H1 (cell line): ENCODE data around the gene RNU6-9. TPM values are rescaled to one million over a fixed set of nuclear protein-coding genes. Genes with fewer than 3 reads are reported as not detected.

ENCODE experiments used
- CTCF ChIA-PET: fragments of 300-600 bp; sonication (Branson Sonifier 250); formaldehyde crosslinking; loops from one replicate; lab custom pipeline; 2021; ENCODE audit not compliant: partially characterized antibody; lab: Charles Lee
- POLR2A ChIA-PET: fragments of 300-600 bp; sonication (Branson Sonifier 250); formaldehyde crosslinking; loops from one replicate; lab custom pipeline; 2021; ENCODE audit warnings: inconsistent platforms; ENCODE audit not compliant: partially characterized antibody; lab: Charles Lee
- DNase-seq, 2 experiments: peaks; one replicate each; pipeline versions ENCODE4 v3.0.0 to v3.0.0-alpha.2; 2010 to 2022; ENCODE audit warnings: low spot score in 2 of 2, low read depth in 1 of 2, mixed read lengths in 1 of 2
- FAIRE-seq: peaks from 2 replicates; lab custom pipeline; 2011; peaks lifted over from hg19 to GRCh38; lab: Jason Lieb, UNC
- H2AFZ ChIP-seq: 2 replicates; pipeline ENCODE4 v1.8.1; 2012; ENCODE audit warnings: low read length, inconsistent platforms
- H2AK5ac ChIP-seq: 2 replicates; pipeline ENCODE4 v1.6.1; 2013; ENCODE audit warnings: low read depth, low read length
- H2BK120ac ChIP-seq: replicated peaks from 2 replicates; pipeline ENCODE3; 2013; ENCODE audit warnings: low read depth, low read length, inconsistent platforms
- H2BK12ac ChIP-seq: 2 replicates; pipeline ENCODE4 v1.6.1; 2013; ENCODE audit warnings: low read depth, low read length
- H2BK15ac ChIP-seq: 2 replicates; pipeline ENCODE4 v1.6.1; 2013; ENCODE audit warnings: low read length
- H2BK20ac ChIP-seq: 2 replicates; pipeline ENCODE4 v1.6.1; 2013; ENCODE audit warnings: low read length
- H2BK5ac ChIP-seq: 2 replicates; pipeline ENCODE4 v1.6.1; 2013; ENCODE audit warnings: low read depth, low read length
- H3K14ac ChIP-seq: 2 replicates; pipeline ENCODE4 v1.6.1; 2013; ENCODE audit warnings: inconsistent platforms; ENCODE audit not compliant: insufficient read length
- H3K18ac ChIP-seq: 2 replicates; pipeline ENCODE4 v1.6.1; 2013; ENCODE audit warnings: low read length; ENCODE audit errors: extremely low read depth
- H3K23ac ChIP-seq: 2 replicates; pipeline ENCODE4 v1.6.1; 2013; ENCODE audit warnings: inconsistent platforms; ENCODE audit not compliant: insufficient read length
- H3K23me2 ChIP-seq: 2 replicates; pipeline ENCODE4 v1.6.1; 2013; ENCODE audit warnings: low read depth, low read length
- H3K27ac ChIP-seq: 2 replicates; pipeline ENCODE4 v1.6.1; 2011; ENCODE audit warnings: low read depth, low read length, inconsistent platforms
- H3K27me3 ChIP-seq, 4 experiments: replicated peaks in 1 of 4; 1 replicate in 1 of 4; 2 replicates in 3 of 4; pipeline versions ENCODE4 v1.6.1 to v1.8.1; 2011 to 2013; ENCODE audit warnings: low read length in 3 of 4, mild to moderate bottlenecking in 3 of 4, inconsistent platforms in 2 of 4, mixed read lengths in 2 of 4, moderate library complexity in 1 of 4; ENCODE audit not compliant: control insufficient read depth in 3 of 4, insufficient read depth in 3 of 4; ENCODE audit errors: extremely low read depth in 1 of 4
- H3K36me3 ChIP-seq, 4 experiments: 2 replicates each; pipeline versions ENCODE4 v1.6.1 to v1.8.1; 2011 to 2013; ENCODE audit warnings: mild to moderate bottlenecking in 4 of 4, low read length in 3 of 4, moderate library complexity in 2 of 4, control low read depth in 1 of 4, inconsistent platforms in 1 of 4; ENCODE audit not compliant: insufficient read depth in 4 of 4, control insufficient read depth in 2 of 4
- H3K4ac ChIP-seq: replicated peaks from 2 replicates; pipeline ENCODE3; 2013; ENCODE audit warnings: low read length, low read depth, mixed read lengths, inconsistent platforms; ENCODE audit not compliant: insufficient read length
- H3K4me1 ChIP-seq, 4 experiments: replicated peaks in 1 of 4; 1 replicate in 1 of 4; 2 replicates in 3 of 4; pipeline versions ENCODE4 v1.6.1 to v1.8.1; 2011 to 2013; ENCODE audit warnings: low read length in 3 of 4, inconsistent platforms in 2 of 4, mixed read lengths in 1 of 4; ENCODE audit not compliant: insufficient read depth in 4 of 4, control insufficient read depth in 3 of 4
- H3K4me2 ChIP-seq, 2 experiments: 2 replicates each; pipeline versions ENCODE4 v1.6.1 to v1.8.1; 2011 to 2013; ENCODE audit warnings: low read depth in 2 of 2, low read length in 2 of 2, control low read depth in 1 of 2, inconsistent platforms in 1 of 2, mild to moderate bottlenecking in 1 of 2; ENCODE audit not compliant: insufficient read depth in 1 of 2
- H3K4me3 ChIP-seq, 4 experiments: fragments of 200-600, 300-600 bp in 1 of 4; sonication (generic), shearing (Covaris generic), sonication (Bioruptor Twin) in 1 of 4; 2 replicates each; pipeline versions ENCODE4 v1.5.1 to v1.8.1; 2011 to 2016; ENCODE audit warnings: low read length in 4 of 4, low read depth in 3 of 4, control low read depth in 2 of 4, inconsistent platforms in 2 of 4, mild to moderate bottlenecking in 2 of 4, mixed read lengths in 1 of 4, moderate library complexity in 1 of 4; ENCODE audit not compliant: insufficient read depth in 2 of 4; ENCODE audit errors: extremely low read depth in 1 of 4
- H3K56ac ChIP-seq: replicated peaks from 2 replicates; pipeline ENCODE3; 2013; ENCODE audit warnings: low read depth, mild to moderate bottlenecking, mixed read lengths, low read length, inconsistent platforms; ENCODE audit not compliant: insufficient read length
- H3K79me1 ChIP-seq: 2 replicates; pipeline ENCODE4 v1.6.1; 2013; ENCODE audit warnings: low read depth, low read length, control low read depth
- H3K79me2 ChIP-seq, 2 experiments: 2 replicates each; pipeline versions ENCODE4 v1.6.1 to v1.8.1; 2012 to 2013; ENCODE audit warnings: low read length in 2 of 2, mild to moderate bottlenecking in 2 of 2, inconsistent platforms in 1 of 2; ENCODE audit not compliant: insufficient read depth in 2 of 2, control insufficient read depth in 1 of 2
- H3K9ac ChIP-seq, 4 experiments: replicated peaks in 1 of 4; 1 replicate in 1 of 4; 2 replicates in 3 of 4; pipeline versions ENCODE4 v1.6.1 to v1.8.1; 2011 to 2013; ENCODE audit warnings: low read depth in 3 of 4, low read length in 3 of 4, control low read depth in 2 of 4, mild to moderate bottlenecking in 2 of 4, moderate library complexity in 2 of 4, inconsistent platforms in 1 of 4; ENCODE audit errors: extremely low read depth in 1 of 4
- H3K9me3 ChIP-seq, 2 experiments: 2 replicates each; pipeline versions ENCODE4 v1.6.1 to v1.8.1; 2012 to 2013; ENCODE audit warnings: mild to moderate bottlenecking in 2 of 2, moderate library complexity in 2 of 2, control low read depth in 1 of 2, inconsistent platforms in 1 of 2, low read depth in 1 of 2, low read length in 1 of 2, mixed read lengths in 1 of 2; ENCODE audit not compliant: insufficient read depth in 2 of 2
- H4K20me1 ChIP-seq, 2 experiments: replicated peaks in 1 of 2; 2 replicates each; pipeline versions ENCODE3 to v1.8.1; 2011 to 2013; ENCODE audit warnings: inconsistent platforms in 2 of 2, low read length in 2 of 2, mild to moderate bottlenecking in 1 of 2; ENCODE audit not compliant: insufficient read depth in 2 of 2, control insufficient read depth in 1 of 2
- H4K5ac ChIP-seq: 2 replicates; pipeline ENCODE4 v1.6.1; 2013; ENCODE audit warnings: low read length, low read depth, mixed read lengths, inconsistent platforms; ENCODE audit not compliant: insufficient read length
- H4K8ac ChIP-seq: 2 replicates; pipeline ENCODE4 v1.8.0; 2013; ENCODE audit warnings: mild to moderate bottlenecking, moderate library complexity, low read length, inconsistent platforms; ENCODE audit not compliant: insufficient read depth; ENCODE audit errors: extremely low read depth
- H4K91ac ChIP-seq: replicated peaks from 2 replicates; pipeline ENCODE3; 2013; ENCODE audit warnings: low read length, mixed read lengths, inconsistent platforms; ENCODE audit not compliant: insufficient read length
- CTBP2 ChIP-seq: IDR thresholded peaks from 2 replicates; pipeline ENCODE4 v1.7.0; 2011; ENCODE audit warnings: borderline replicate concordance, mild to moderate bottlenecking, moderate library complexity, mixed read lengths, low read length; ENCODE audit not compliant: insufficient read depth, insufficient read length
- JUN ChIP-seq: IDR thresholded peaks from 2 replicates; pipeline ENCODE4 v1.6.1; 2011; ENCODE audit warnings: low read depth, mild to moderate bottlenecking, improper control_type of control experiment, low read length
- NANOG ChIP-seq: IDR thresholded peaks from 2 replicates; pipeline ENCODE4 v1.6.1; 2011; ENCODE audit warnings: low read length, low read depth, mild to moderate bottlenecking, inconsistent platforms; ENCODE audit not compliant: insufficient read depth, poor library complexity, severe bottlenecking
- SAP30 ChIP-seq: fragments of 300-600 bp; sonication (generic); IDR thresholded peaks from 2 replicates; pipeline ENCODE4 v1.7.1; 2012; ENCODE audit warnings: low read length, moderate library complexity, mild to moderate bottlenecking, inconsistent platforms; ENCODE audit not compliant: insufficient read depth, insufficient replicate concordance
- TAF1 ChIP-seq: IDR thresholded peaks from 2 replicates; pipeline ENCODE4 v1.6.1; 2011; ENCODE audit warnings: mild to moderate bottlenecking, low read depth, low read length
- WGBS, 2 experiments: shearing (Covaris generic) in 1 of 2; methylation state at CpG; one replicate each; pipeline versions ENCODE4 v1.1.6 to v1.1.7; 2013 to 2015; ENCODE audit warnings: low lambda C conversion rate in 2 of 2, mixed read lengths in 2 of 2, inconsistent platforms in 1 of 2, low coverage in 1 of 2, missing lambda C conversion rate in 1 of 2; ENCODE audit not compliant: insufficient replicate concordance in 2 of 2, insufficient coverage in 1 of 2, insufficient read length in 1 of 2; ENCODE audit errors: extremely low coverage in 1 of 2, missing lambda C conversion rate in 1 of 2; 5-methylcytosine and 5-hydroxymethylcytosine counted together
- polyA plus RNA-seq, 7 experiments: library from polyadenylated mRNA; depleted of rRNA in 3 of 7; stranded (reverse) in 5 of 7; unstranded in 2 of 7; fragments of >200 nt in 5 of 7; fragments of 200-250 nt in 2 of 7; gene quantifications; 1 replicate in 5 of 7; 2 replicates in 1 of 7; 4 replicates in 1 of 7; pipeline versions ENCODE4 v1.2.1 to v1.2.3, GENCODE V29; 2011 to 2013; ENCODE audit warnings: missing spikeins in 2 of 7, mixed read lengths in 2 of 7
- total RNA-seq: library from RNA; stranded (reverse); fragmentation: NEBNext Ultra II Directional; extraction: Animal tissue kit (Norgen Biotek cat#: 25700); gene quantifications from 2 replicates; pipeline ENCODE4 v1.2.1, GENCODE V29; 2021
- TF ChIP-seq, protein P1 (sequence below), 3 experiments: IDR thresholded peaks; 1 replicate in 2 of 3; 2 replicates in 1 of 3; pipeline versions ENCODE4 v1.5.1 to v1.6.1; 2011; ENCODE audit warnings: low read length in 3 of 3, mild to moderate bottlenecking in 3 of 3, inconsistent platforms in 2 of 3, low read depth in 1 of 3, moderate library complexity in 1 of 3; ENCODE audit not compliant: insufficient read depth in 1 of 3; ENCODE audit errors: control extremely low read depth in 1 of 3
- TF ChIP-seq, protein P2 (sequence below): IDR thresholded peaks from 2 replicates; pipeline ENCODE4 v1.6.1; 2012; ENCODE audit warnings: low read length, inconsistent platforms

RNU6-9 gene
- total and polyA plus RNA-seq, 2 of the 8 experiments (the other 6 are each of a cell fraction or from before 2014, with no cell fraction given), result not detected

DNA sequence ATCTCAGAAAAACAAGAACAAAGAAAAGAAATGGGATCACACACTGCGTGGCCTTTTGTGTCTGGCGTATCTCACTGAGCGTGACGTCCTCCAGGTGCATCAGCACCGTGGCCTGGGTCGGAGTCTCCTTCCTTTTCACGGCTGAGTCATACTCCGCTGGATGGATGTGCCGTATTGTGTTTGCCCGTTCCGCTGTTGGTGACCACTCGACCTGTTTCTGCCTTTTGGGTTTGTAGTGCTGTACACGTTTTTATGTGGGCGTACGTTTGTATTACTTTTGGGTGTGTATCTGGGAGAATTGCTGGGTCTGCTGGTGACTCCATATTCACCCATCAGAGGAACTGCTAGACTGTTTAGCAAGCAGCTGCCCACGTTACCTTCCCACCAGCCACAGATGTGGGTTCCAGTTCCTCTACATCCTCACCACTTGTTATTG, 44.0 kb downstream of the RNU6-9 start:
- Histone ChIP-seq H2BK15ac (no peak overlapping the region), H3K27ac (no peak overlapping the region), H4K20me1 (peaks cover 7 to 33% of the 10 kb centered on the region in 2 experiments), H3K23me2 (no peaks in the 10 kb centered on the region), H3K14ac (no peak overlapping the region), H3K23ac (no peak overlapping the region), H3K4ac (no peak overlapping the region), H2BK20ac (no peak overlapping the region), H2BK120ac (no peak overlapping the region), H3K27me3 (no peaks in the 10 kb centered on the region), H2BK12ac (no peak overlapping the region), H3K4me1 (peaks cover 0 to 15% (median 4%) of the 10 kb centered on the region in 4 experiments; a peak in 4 of 7 replicates), H3K36me3 (peaks cover 3 to 10% (median 6%) of the 10 kb centered on the region in 4 experiments; a peak in 6 of 8 replicates), H3K9me3 (no peaks in the 10 kb centered on the region), H3K56ac (no peak overlapping the region), H3K9ac (no peak overlapping the region), H3K79me2 (peaks cover 5 to 76% of the 10 kb centered on the region in 2 experiments), H4K91ac (no peak overlapping the region), H3K4me2 (no peak overlapping the region), H4K5ac (no peak overlapping the region), H3K79me1 (peaks cover 14% of the 10 kb centered on the region), H4K8ac (no peak overlapping the region), H2AK5ac (no peak overlapping the region), H3K18ac (no peak overlapping the region), H3K4me3 (no peak overlapping the region), H2BK5ac (no peak overlapping the region), H2AFZ (no peak overlapping the region)
- DNase-seq (no peak), FAIRE-seq (no peak)
- POLR2A ChIA-PET, result interaction anchor here (1.3 to 1.6 kb wide), 2 partner anchors 25 to 59 kb away, joined by 3 read pairs; no protein-coding TSS in a partner anchor
- CTCF ChIA-PET, result interaction anchor here (1.1 to 2.5 kb wide), 4 partner anchors 14 to 82 kb away, joined by 3 to 15 read pairs (median 9); no protein-coding TSS in a partner anchor
- WGBS, 2 experiments, result 95% methylated on average over 16 of the region's 16 CpGs; no CpG with 5 or more reads in 1 of the 2 experiments
- no peak for TF ChIP-seq TAF1
- TF ChIP-seq NANOG, result no peak
- TF ChIP-seq, protein P1, sequence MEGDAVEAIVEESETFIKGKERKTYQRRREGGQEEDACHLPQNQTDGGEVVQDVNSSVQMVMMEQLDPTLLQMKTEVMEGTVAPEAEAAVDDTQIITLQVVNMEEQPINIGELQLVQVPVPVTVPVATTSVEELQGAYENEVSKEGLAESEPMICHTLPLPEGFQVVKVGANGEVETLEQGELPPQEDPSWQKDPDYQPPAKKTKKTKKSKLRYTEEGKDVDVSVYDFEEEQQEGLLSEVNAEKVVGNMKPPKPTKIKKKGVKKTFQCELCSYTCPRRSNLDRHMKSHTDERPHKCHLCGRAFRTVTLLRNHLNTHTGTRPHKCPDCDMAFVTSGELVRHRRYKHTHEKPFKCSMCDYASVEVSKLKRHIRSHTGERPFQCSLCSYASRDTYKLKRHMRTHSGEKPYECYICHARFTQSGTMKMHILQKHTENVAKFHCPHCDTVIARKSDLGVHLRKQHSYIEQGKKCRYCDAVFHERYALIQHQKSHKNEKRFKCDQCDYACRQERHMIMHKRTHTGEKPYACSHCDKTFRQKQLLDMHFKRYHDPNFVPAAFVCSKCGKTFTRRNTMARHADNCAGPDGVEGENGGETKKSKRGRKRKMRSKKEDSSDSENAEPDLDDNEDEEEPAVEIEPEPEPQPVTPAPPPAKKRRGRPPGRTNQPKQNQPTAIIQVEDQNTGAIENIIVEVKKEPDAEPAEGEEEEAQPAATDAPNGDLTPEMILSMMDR (IDR thresholded peaks at IDR 0.05; ENCODE audit: control extremely low read depth in 1 of 3, insufficient read depth in 1 of 3, low read depth in 1 of 3, low read length in 3 of 3), result no peak
- no peak for TF ChIP-seq JUN
- TF ChIP-seq, protein P2, sequence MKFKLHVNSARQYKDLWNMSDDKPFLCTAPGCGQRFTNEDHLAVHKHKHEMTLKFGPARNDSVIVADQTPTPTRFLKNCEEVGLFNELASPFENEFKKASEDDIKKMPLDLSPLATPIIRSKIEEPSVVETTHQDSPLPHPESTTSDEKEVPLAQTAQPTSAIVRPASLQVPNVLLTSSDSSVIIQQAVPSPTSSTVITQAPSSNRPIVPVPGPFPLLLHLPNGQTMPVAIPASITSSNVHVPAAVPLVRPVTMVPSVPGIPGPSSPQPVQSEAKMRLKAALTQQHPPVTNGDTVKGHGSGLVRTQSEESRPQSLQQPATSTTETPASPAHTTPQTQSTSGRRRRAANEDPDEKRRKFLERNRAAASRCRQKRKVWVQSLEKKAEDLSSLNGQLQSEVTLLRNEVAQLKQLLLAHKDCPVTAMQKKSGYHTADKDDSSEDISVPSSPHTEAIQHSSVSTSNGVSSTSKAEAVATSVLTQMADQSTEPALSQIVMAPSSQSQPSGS, result no peak
- no peak for TF ChIP-seq CTBP2
- TF ChIP-seq SAP30, result no peak
